Brain microvascular endothelial cell (primary cell): Measurements from ENCODE around the gene ANK3.

Source experiments
- DNase-seq: peaks from one replicate; pipeline ENCODE4 v3.0.0-alpha.2; 2020
- H3K27ac ChIP-seq: fragments of 250-450 bp; sonication (Bioruptor Pico); 2 replicates; pipeline ENCODE4 v1.5.1; 2020; ENCODE audit warnings: mild to moderate bottlenecking, moderate library complexity
- H3K27me3 ChIP-seq: fragments of 250-450 bp; sonication (Bioruptor Pico); replicated peaks from 2 replicates; pipeline ENCODE4 v1.5.1; 2020; ENCODE audit warnings: mild to moderate bottlenecking
- H3K36me3 ChIP-seq: fragments of 250-450 bp; sonication (Bioruptor Pico); replicated peaks from 2 replicates; pipeline ENCODE4 v1.5.1; 2020; ENCODE audit warnings: mild to moderate bottlenecking
- H3K4me3 ChIP-seq: 2 replicates; pipeline ENCODE4 v1.5.1; 2011; ENCODE audit warnings: low read depth, mild to moderate bottlenecking, control low read depth, low read length, moderate library complexity
- in situ Hi-C: cut with HindIII; loops from 2 replicates; pipeline ENCODE4 v1.10.0; 2017; ENCODE audit warnings: low sequenced_read_pairs, low pct_ligation_motif_present
- TF ChIP-seq, protein P1 (sequence below): IDR thresholded peaks from 2 replicates; pipeline ENCODE4 v1.5.1; 2011; ENCODE audit warnings: low read depth, mild to moderate bottlenecking, moderate library complexity, low read length, control low read depth, inconsistent platforms; ENCODE audit errors: missing control alignments

Gene ANK3

DNA sequence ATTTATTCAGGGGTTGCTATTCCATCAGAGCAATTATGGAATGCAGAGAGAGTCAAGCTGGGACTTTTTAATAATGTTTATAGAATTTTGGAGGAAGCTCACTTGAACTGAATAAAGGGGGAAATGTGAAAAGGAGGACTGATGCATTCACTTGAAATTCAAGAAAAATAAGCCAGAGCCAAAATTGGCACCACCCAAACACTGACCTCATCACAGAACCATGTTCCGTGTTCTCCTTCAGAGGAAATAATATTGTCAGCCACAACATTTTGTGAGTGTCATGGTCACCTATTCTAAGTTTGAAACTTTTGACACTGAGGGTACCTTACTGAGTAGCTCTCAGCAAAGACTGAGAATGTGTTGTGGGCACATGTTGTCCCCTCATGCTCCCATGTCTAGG lies 207.0 kb downstream of the ANK3 start:
- TF ChIP-seq, protein P1, sequence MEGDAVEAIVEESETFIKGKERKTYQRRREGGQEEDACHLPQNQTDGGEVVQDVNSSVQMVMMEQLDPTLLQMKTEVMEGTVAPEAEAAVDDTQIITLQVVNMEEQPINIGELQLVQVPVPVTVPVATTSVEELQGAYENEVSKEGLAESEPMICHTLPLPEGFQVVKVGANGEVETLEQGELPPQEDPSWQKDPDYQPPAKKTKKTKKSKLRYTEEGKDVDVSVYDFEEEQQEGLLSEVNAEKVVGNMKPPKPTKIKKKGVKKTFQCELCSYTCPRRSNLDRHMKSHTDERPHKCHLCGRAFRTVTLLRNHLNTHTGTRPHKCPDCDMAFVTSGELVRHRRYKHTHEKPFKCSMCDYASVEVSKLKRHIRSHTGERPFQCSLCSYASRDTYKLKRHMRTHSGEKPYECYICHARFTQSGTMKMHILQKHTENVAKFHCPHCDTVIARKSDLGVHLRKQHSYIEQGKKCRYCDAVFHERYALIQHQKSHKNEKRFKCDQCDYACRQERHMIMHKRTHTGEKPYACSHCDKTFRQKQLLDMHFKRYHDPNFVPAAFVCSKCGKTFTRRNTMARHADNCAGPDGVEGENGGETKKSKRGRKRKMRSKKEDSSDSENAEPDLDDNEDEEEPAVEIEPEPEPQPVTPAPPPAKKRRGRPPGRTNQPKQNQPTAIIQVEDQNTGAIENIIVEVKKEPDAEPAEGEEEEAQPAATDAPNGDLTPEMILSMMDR, result no peak
- no peak for DNase-seq
- Histone ChIP-seq H3K36me3 (no peaks in the 10 kb centered on the region), H3K27ac (no peak overlapping the region), H3K27me3 (no peaks in the 10 kb centered on the region), H3K4me3 (no peak overlapping the region)
- in situ Hi-C loops, result no loop called here

DNA sequence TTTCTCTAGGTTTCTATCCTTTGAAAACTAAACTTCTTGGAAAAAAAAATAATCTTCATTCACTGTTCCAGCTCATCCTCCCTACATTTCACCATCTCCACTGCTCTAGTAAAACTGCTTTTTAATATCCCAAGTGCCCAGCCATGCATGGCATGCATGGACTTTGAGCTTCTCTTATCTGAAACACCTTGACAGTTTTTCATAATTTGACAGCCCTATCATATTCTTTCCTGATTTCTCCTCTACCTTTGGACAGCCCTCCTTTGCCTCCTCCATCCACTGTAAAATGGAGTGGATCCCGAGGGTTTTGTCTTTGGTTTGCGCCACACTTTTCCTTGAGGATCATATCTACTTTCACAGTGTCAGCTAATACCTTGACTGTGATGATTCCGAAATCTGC lies 212.8 kb downstream of the ANK3 start:
- no peaks in the 10 kb centered on the region for H3K36me3 ChIP-seq
- TF ChIP-seq, protein P1, result no peak
- H3K27ac ChIP-seq, result no peak overlapping the region
- no peaks in the 10 kb centered on the region for H3K27me3 ChIP-seq
- H3K4me3 ChIP-seq, result no peak overlapping the region
- in situ Hi-C loops, result no loop called here
- no peak for DNase-seq

DNA sequence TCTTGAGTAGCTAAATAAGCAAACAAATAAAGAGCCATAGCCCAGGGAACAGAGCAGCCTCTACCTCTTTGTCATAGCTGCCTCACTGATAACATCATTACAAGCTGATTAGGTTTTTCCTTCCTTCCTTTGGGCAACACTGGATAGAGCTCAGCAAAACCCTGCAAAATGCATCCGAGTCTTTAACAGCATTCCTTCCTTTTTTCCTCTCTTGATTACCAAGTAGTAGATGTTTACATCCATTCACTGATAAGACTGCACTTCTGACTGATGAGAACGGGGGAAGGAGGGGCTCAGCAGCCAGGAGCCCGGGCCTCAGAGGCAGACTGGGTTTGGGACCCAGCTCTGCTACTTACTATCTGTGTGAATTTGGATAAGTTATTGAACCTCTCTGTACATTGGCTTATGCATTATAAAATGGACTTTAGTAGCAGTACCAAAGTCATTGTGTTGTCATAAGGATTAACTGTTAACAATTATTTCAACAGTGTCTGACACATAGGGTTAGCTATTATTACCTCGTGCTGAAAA lies 214.2 kb downstream of the ANK3 start:
- Histone ChIP-seq H3K36me3 (no peaks in the 10 kb centered on the region), H3K27ac (no peak overlapping the region), H3K4me3 (no peak overlapping the region), H3K27me3 (no peaks in the 10 kb centered on the region)
- TF ChIP-seq, protein P1, result no peak
- in situ Hi-C loops, result no loop called here
- no peak for DNase-seq

DNA sequence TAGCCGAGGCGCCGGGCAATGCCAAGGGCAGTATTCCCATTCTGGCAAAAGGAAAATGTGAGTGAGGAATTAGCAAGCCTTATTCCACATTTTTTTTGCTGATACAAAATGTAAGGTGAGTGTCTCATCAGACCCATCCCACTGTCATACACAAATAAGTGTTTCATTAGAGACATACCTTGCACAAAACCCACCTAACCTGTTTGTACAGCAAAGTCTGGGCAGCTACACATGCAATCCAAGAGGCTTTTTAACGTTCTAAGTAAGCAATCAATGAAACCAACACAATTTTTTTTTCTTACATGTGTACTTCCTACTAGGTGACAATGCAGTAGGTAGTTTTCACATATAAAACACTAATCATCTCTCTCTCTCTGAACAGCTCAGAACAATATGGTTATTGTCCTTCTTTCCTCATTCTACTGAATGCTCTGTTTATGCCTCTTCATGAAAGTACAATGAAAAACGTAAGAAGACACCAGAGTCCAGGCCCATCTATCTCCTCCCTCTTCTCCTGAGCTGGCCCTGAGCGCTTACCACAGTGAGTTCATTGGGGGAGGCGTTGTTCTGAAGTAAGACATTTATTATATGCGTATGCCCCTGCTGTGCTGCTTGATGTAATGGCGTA lies 217.2 kb downstream of the ANK3 start:
- TF ChIP-seq, protein P1, result no peak
- in situ Hi-C loops, result no loop called here
- H3K4me3 ChIP-seq, result no peak overlapping the region

GRCh38 chr10:60171436-60172013 lies 218.2 kb downstream of the ANK3 start:
- Histone ChIP-seq H3K4me3 (no peak overlapping the region), H3K27ac (no peak overlapping the region), H3K36me3 (no peaks in the 10 kb centered on the region), H3K27me3 (no peaks in the 10 kb centered on the region)
- TF ChIP-seq, protein P1, result no peak
- in situ Hi-C loops, result no loop called here
- no peak for DNase-seq

More for the DNA sequence above, 217.2 kb downstream of the ANK3 start:
- Histone ChIP-seq H3K36me3 (no peaks in the 10 kb centered on the region), H3K27me3 (no peaks in the 10 kb centered on the region), H3K27ac (no peak overlapping the region)
- DNase-seq, result no peak
